H1 (cell line): ENCODE results near the gene PDYN. TPM values are rescaled to one million over a fixed set of nuclear protein-coding genes. Genes with fewer than 3 reads are reported as not detected.
A peak's percentile ranks its signal among the peaks of the same experiment; 100 is the strongest.

Experiments
- CTCF ChIA-PET: fragments of 300-600 bp; sonication (Branson Sonifier 250); formaldehyde crosslinking; loops from one replicate; lab custom pipeline; 2021; ENCODE audit not compliant: partially characterized antibody; lab: Charles Lee
- POLR2A ChIA-PET: fragments of 300-600 bp; sonication (Branson Sonifier 250); formaldehyde crosslinking; loops from one replicate; lab custom pipeline; 2021; ENCODE audit warnings: inconsistent platforms; ENCODE audit not compliant: partially characterized antibody; lab: Charles Lee
- DNase-seq, 2 experiments: peaks; one replicate each; pipeline versions ENCODE4 v3.0.0 to v3.0.0-alpha.2; 2010 to 2022; ENCODE audit warnings: low spot score in 2 of 2, low read depth in 1 of 2, mixed read lengths in 1 of 2
- FAIRE-seq: peaks from 2 replicates; lab custom pipeline; 2011; peaks lifted over from hg19 to GRCh38; lab: Jason Lieb, UNC
- H2AFZ ChIP-seq: 2 replicates; pipeline ENCODE4 v1.8.1; 2012; ENCODE audit warnings: low read length, inconsistent platforms
- H2AK5ac ChIP-seq: 2 replicates; pipeline ENCODE4 v1.6.1; 2013; ENCODE audit warnings: low read depth, low read length
- H2BK120ac ChIP-seq: replicated peaks from 2 replicates; pipeline ENCODE3; 2013; ENCODE audit warnings: low read depth, low read length, inconsistent platforms
- H2BK12ac ChIP-seq: 2 replicates; pipeline ENCODE4 v1.6.1; 2013; ENCODE audit warnings: low read depth, low read length
- H2BK15ac ChIP-seq: 2 replicates; pipeline ENCODE4 v1.6.1; 2013; ENCODE audit warnings: low read length
- H2BK20ac ChIP-seq: 2 replicates; pipeline ENCODE4 v1.6.1; 2013; ENCODE audit warnings: low read length
- H2BK5ac ChIP-seq: 2 replicates; pipeline ENCODE4 v1.6.1; 2013; ENCODE audit warnings: low read depth, low read length
- H3K14ac ChIP-seq: 2 replicates; pipeline ENCODE4 v1.6.1; 2013; ENCODE audit warnings: inconsistent platforms; ENCODE audit not compliant: insufficient read length
- H3K18ac ChIP-seq: 2 replicates; pipeline ENCODE4 v1.6.1; 2013; ENCODE audit warnings: low read length; ENCODE audit errors: extremely low read depth
- H3K23ac ChIP-seq: 2 replicates; pipeline ENCODE4 v1.6.1; 2013; ENCODE audit warnings: inconsistent platforms; ENCODE audit not compliant: insufficient read length
- H3K23me2 ChIP-seq: 2 replicates; pipeline ENCODE4 v1.6.1; 2013; ENCODE audit warnings: low read depth, low read length
- H3K27ac ChIP-seq: 2 replicates; pipeline ENCODE4 v1.6.1; 2011; ENCODE audit warnings: low read depth, low read length, inconsistent platforms
- H3K27me3 ChIP-seq, 4 experiments: replicated peaks in 1 of 4; 1 replicate in 1 of 4; 2 replicates in 3 of 4; pipeline versions ENCODE4 v1.6.1 to v1.8.1; 2011 to 2013; ENCODE audit warnings: low read length in 3 of 4, mild to moderate bottlenecking in 3 of 4, inconsistent platforms in 2 of 4, mixed read lengths in 2 of 4, moderate library complexity in 1 of 4; ENCODE audit not compliant: control insufficient read depth in 3 of 4, insufficient read depth in 3 of 4; ENCODE audit errors: extremely low read depth in 1 of 4
- H3K36me3 ChIP-seq, 4 experiments: 2 replicates each; pipeline versions ENCODE4 v1.6.1 to v1.8.1; 2011 to 2013; ENCODE audit warnings: mild to moderate bottlenecking in 4 of 4, low read length in 3 of 4, moderate library complexity in 2 of 4, control low read depth in 1 of 4, inconsistent platforms in 1 of 4; ENCODE audit not compliant: insufficient read depth in 4 of 4, control insufficient read depth in 2 of 4
- H3K4ac ChIP-seq: replicated peaks from 2 replicates; pipeline ENCODE3; 2013; ENCODE audit warnings: low read length, low read depth, mixed read lengths, inconsistent platforms; ENCODE audit not compliant: insufficient read length
- H3K4me1 ChIP-seq, 4 experiments: replicated peaks in 1 of 4; 1 replicate in 1 of 4; 2 replicates in 3 of 4; pipeline versions ENCODE4 v1.6.1 to v1.8.1; 2011 to 2013; ENCODE audit warnings: low read length in 3 of 4, inconsistent platforms in 2 of 4, mixed read lengths in 1 of 4; ENCODE audit not compliant: insufficient read depth in 4 of 4, control insufficient read depth in 3 of 4
- H3K4me2 ChIP-seq, 2 experiments: 2 replicates each; pipeline versions ENCODE4 v1.6.1 to v1.8.1; 2011 to 2013; ENCODE audit warnings: low read depth in 2 of 2, low read length in 2 of 2, control low read depth in 1 of 2, inconsistent platforms in 1 of 2, mild to moderate bottlenecking in 1 of 2; ENCODE audit not compliant: insufficient read depth in 1 of 2
- H3K4me3 ChIP-seq, 4 experiments: fragments of 200-600, 300-600 bp in 1 of 4; sonication (generic), shearing (Covaris generic), sonication (Bioruptor Twin) in 1 of 4; 2 replicates each; pipeline versions ENCODE4 v1.5.1 to v1.8.1; 2011 to 2016; ENCODE audit warnings: low read length in 4 of 4, low read depth in 3 of 4, control low read depth in 2 of 4, inconsistent platforms in 2 of 4, mild to moderate bottlenecking in 2 of 4, mixed read lengths in 1 of 4, moderate library complexity in 1 of 4; ENCODE audit not compliant: insufficient read depth in 2 of 4; ENCODE audit errors: extremely low read depth in 1 of 4
- H3K56ac ChIP-seq: replicated peaks from 2 replicates; pipeline ENCODE3; 2013; ENCODE audit warnings: low read depth, mild to moderate bottlenecking, mixed read lengths, low read length, inconsistent platforms; ENCODE audit not compliant: insufficient read length
- H3K79me1 ChIP-seq: 2 replicates; pipeline ENCODE4 v1.6.1; 2013; ENCODE audit warnings: low read depth, low read length, control low read depth
- H3K79me2 ChIP-seq, 2 experiments: 2 replicates each; pipeline versions ENCODE4 v1.6.1 to v1.8.1; 2012 to 2013; ENCODE audit warnings: low read length in 2 of 2, mild to moderate bottlenecking in 2 of 2, inconsistent platforms in 1 of 2; ENCODE audit not compliant: insufficient read depth in 2 of 2, control insufficient read depth in 1 of 2
- H3K9ac ChIP-seq, 4 experiments: replicated peaks in 1 of 4; 1 replicate in 1 of 4; 2 replicates in 3 of 4; pipeline versions ENCODE4 v1.6.1 to v1.8.1; 2011 to 2013; ENCODE audit warnings: low read depth in 3 of 4, low read length in 3 of 4, control low read depth in 2 of 4, mild to moderate bottlenecking in 2 of 4, moderate library complexity in 2 of 4, inconsistent platforms in 1 of 4; ENCODE audit errors: extremely low read depth in 1 of 4
- H3K9me3 ChIP-seq, 2 experiments: 2 replicates each; pipeline versions ENCODE4 v1.6.1 to v1.8.1; 2012 to 2013; ENCODE audit warnings: mild to moderate bottlenecking in 2 of 2, moderate library complexity in 2 of 2, control low read depth in 1 of 2, inconsistent platforms in 1 of 2, low read depth in 1 of 2, low read length in 1 of 2, mixed read lengths in 1 of 2; ENCODE audit not compliant: insufficient read depth in 2 of 2
- H4K20me1 ChIP-seq, 2 experiments: replicated peaks in 1 of 2; 2 replicates each; pipeline versions ENCODE3 to v1.8.1; 2011 to 2013; ENCODE audit warnings: inconsistent platforms in 2 of 2, low read length in 2 of 2, mild to moderate bottlenecking in 1 of 2; ENCODE audit not compliant: insufficient read depth in 2 of 2, control insufficient read depth in 1 of 2
- H4K5ac ChIP-seq: 2 replicates; pipeline ENCODE4 v1.6.1; 2013; ENCODE audit warnings: low read length, low read depth, mixed read lengths, inconsistent platforms; ENCODE audit not compliant: insufficient read length
- H4K8ac ChIP-seq: 2 replicates; pipeline ENCODE4 v1.8.0; 2013; ENCODE audit warnings: mild to moderate bottlenecking, moderate library complexity, low read length, inconsistent platforms; ENCODE audit not compliant: insufficient read depth; ENCODE audit errors: extremely low read depth
- H4K91ac ChIP-seq: replicated peaks from 2 replicates; pipeline ENCODE3; 2013; ENCODE audit warnings: low read length, mixed read lengths, inconsistent platforms; ENCODE audit not compliant: insufficient read length
- CBX8 ChIP-seq: fragments of 300-800, 300-1000 bp; sonication (generic); IDR thresholded peaks from 2 replicates; pipeline ENCODE4 v1.7.1; 2016; ENCODE audit warnings: low read depth, low read length, borderline replicate concordance
- EZH2 ChIP-seq: fragments of 200-600 bp; sonication (generic); IDR thresholded peaks from 2 replicates; pipeline ENCODE4 v1.7.1; 2012; ENCODE audit warnings: low read depth, mild to moderate bottlenecking, moderate library complexity, low read length, inconsistent platforms; ENCODE audit not compliant: severe bottlenecking
- KDM1A ChIP-seq: fragments of 200-600, 300-600 bp; sonication (generic); IDR thresholded peaks from 2 replicates; pipeline ENCODE4 v1.7.1; 2016; ENCODE audit warnings: mild to moderate bottlenecking, low read length, borderline replicate concordance
- KDM4A ChIP-seq: IDR thresholded peaks from one replicate; pipeline ENCODE4 v1.7.1; 2012; ENCODE audit warnings: low read depth, mild to moderate bottlenecking, moderate library complexity, low read length, inconsistent platforms; ENCODE audit not compliant: severe bottlenecking
- POU5F1 ChIP-seq: IDR thresholded peaks from 2 replicates; pipeline ENCODE4 v1.6.1; 2011; ENCODE audit warnings: low read depth, mild to moderate bottlenecking, low read length, moderate library complexity
- RBBP5 ChIP-seq: IDR thresholded peaks from 2 replicates; pipeline ENCODE4 v1.7.1; 2012; ENCODE audit warnings: low read depth, mild to moderate bottlenecking, inconsistent platforms, low read length, moderate library complexity, borderline replicate concordance
- SIX5 ChIP-seq: IDR thresholded peaks from 2 replicates; pipeline ENCODE4 v1.6.1; 2011; ENCODE audit warnings: mild to moderate bottlenecking, low read depth, low read length
- TBP ChIP-seq: IDR thresholded peaks from 2 replicates; pipeline ENCODE4 v1.6.1; 2011; ENCODE audit warnings: low read depth, low read length, improper control_type of control experiment
- USF2 ChIP-seq: IDR thresholded peaks from 2 replicates; pipeline ENCODE4 v1.6.1; 2011; ENCODE audit warnings: low read length, improper control_type of control experiment
- WGBS, 2 experiments: shearing (Covaris generic) in 1 of 2; methylation state at CpG; one replicate each; pipeline versions ENCODE4 v1.1.6 to v1.1.7; 2013 to 2015; ENCODE audit warnings: low lambda C conversion rate in 2 of 2, mixed read lengths in 2 of 2, inconsistent platforms in 1 of 2, low coverage in 1 of 2, missing lambda C conversion rate in 1 of 2; ENCODE audit not compliant: insufficient replicate concordance in 2 of 2, insufficient coverage in 1 of 2, insufficient read length in 1 of 2; ENCODE audit errors: extremely low coverage in 1 of 2, missing lambda C conversion rate in 1 of 2; 5-methylcytosine and 5-hydroxymethylcytosine counted together
- polyA plus RNA-seq, 7 experiments: library from polyadenylated mRNA; depleted of rRNA in 3 of 7; stranded (reverse) in 5 of 7; unstranded in 2 of 7; fragments of >200 nt in 5 of 7; fragments of 200-250 nt in 2 of 7; gene quantifications; 1 replicate in 5 of 7; 2 replicates in 1 of 7; 4 replicates in 1 of 7; pipeline versions ENCODE4 v1.2.1 to v1.2.3, GENCODE V29; 2011 to 2013; ENCODE audit warnings: missing spikeins in 2 of 7, mixed read lengths in 2 of 7
- total RNA-seq: library from RNA; stranded (reverse); fragmentation: NEBNext Ultra II Directional; extraction: Animal tissue kit (Norgen Biotek cat#: 25700); gene quantifications from 2 replicates; pipeline ENCODE4 v1.2.1, GENCODE V29; 2021
- TF ChIP-seq, protein P1 (sequence below): IDR thresholded peaks from 2 replicates; pipeline ENCODE4 v1.6.1; 2012; ENCODE audit warnings: inconsistent platforms
- TF ChIP-seq, protein P2 (sequence below): IDR thresholded peaks from 2 replicates; pipeline ENCODE4 v1.6.1; 2011; ENCODE audit warnings: low read depth, mild to moderate bottlenecking, low read length; ENCODE audit not compliant: insufficient read depth

PDYN gene
- total and polyA plus RNA-seq, 2 of the 8 experiments (the other 6 are each of a cell fraction or from before 2014, with no cell fraction given) = 0.54 to 0.60 TPM

DNA sequence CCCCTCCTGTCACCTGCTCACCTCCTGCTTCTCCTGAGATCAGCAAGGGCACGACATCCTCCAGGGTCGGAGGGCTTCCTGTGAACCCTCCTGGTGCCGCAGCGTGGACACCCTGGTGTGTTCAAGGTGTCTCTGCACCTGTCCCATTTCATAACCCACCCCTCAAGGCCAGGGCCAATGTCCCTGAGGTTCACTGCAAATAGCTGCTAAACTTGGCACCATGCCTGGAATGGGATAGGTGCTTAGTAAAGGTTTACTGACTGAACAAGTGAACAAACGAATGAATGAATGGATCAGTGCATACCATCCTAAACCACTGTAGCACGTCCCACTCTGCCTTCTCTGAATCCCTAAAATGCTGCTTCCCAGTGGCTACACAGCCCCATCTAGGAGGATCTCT lies 63.7 kb downstream of the PDYN start:
- H2AFZ ChIP-seq = no peak overlapping the region
- H4K20me1 ChIP-seq = no peaks in the 10 kb centered on the region
- H3K79me2 ChIP-seq = no peaks in the 10 kb centered on the region
- no peaks in the 10 kb centered on the region for H3K79me1 ChIP-seq
- FAIRE-seq (no peak), DNase-seq (no peak)
- H3K4ac ChIP-seq = no peak overlapping the region
- H2BK120ac ChIP-seq = no peak overlapping the region
- H4K5ac ChIP-seq = no peak overlapping the region
- POLR2A ChIA-PET = interaction anchor here (0.8 to 1.0 kb wide), 2 partner anchors 12 to 32 kb away, joined by 3 read pairs; no protein-coding TSS in a partner anchor
- peaks cover 0 to 6% (median 2%) of the 10 kb centered on the region in 4 experiments; a peak in 5 of 7 replicates for H3K4me1 ChIP-seq
- WGBS, 2 experiments = 97% methylated on average over 6 of the region's 6 CpGs; no CpG with 5 or more reads in 1 of the 2 experiments
- TF ChIP-seq KDM1A = no peak
- TF ChIP-seq KDM4A = no peak
- no peak for TF ChIP-seq TBP
- TF ChIP-seq POU5F1 = no peak
- no peak for TF ChIP-seq EZH2
- TF ChIP-seq USF2 = no peak
- TF ChIP-seq, protein P1, sequence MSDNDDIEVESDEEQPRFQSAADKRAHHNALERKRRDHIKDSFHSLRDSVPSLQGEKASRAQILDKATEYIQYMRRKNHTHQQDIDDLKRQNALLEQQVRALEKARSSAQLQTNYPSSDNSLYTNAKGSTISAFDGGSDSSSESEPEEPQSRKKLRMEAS = no peak
- no peak for TF ChIP-seq CBX8
- TF ChIP-seq, protein P2, sequence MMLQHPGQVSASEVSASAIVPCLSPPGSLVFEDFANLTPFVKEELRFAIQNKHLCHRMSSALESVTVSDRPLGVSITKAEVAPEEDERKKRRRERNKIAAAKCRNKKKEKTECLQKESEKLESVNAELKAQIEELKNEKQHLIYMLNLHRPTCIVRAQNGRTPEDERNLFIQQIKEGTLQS = no peak
- no peak for TF ChIP-seq SIX5
- no peak for TF ChIP-seq RBBP5
- H3K9ac ChIP-seq = no peak overlapping the region
- no peak overlapping the region for H2BK20ac ChIP-seq
- H3K27ac ChIP-seq = no peak overlapping the region
- no peak overlapping the region for H3K14ac ChIP-seq
- H2BK5ac ChIP-seq = 0 out of 2 replicates have a peak overlapping the region, but pooled peaks have one; percentile 28
- no peak overlapping the region; a peak in 1 of 8 replicates for H3K4me3 ChIP-seq
- CTCF ChIA-PET = no interaction called here
- H3K23me2 ChIP-seq = no peaks in the 10 kb centered on the region
- no peak overlapping the region for H3K23ac ChIP-seq
- H3K18ac ChIP-seq = no peak overlapping the region
- H3K27me3 ChIP-seq = no peaks in the 10 kb centered on the region
- no peaks in the 10 kb centered on the region for H3K9me3 ChIP-seq
- H3K56ac ChIP-seq = no peak overlapping the region
- H2BK12ac ChIP-seq = 0 out of 2 replicates have a peak overlapping the region, but pooled peaks have one; percentile 4
- H3K4me2 ChIP-seq = no peak overlapping the region
- no peaks in the 10 kb centered on the region for H3K36me3 ChIP-seq
- no peak overlapping the region; the same call in 1 of the 2 replicates for H2AK5ac ChIP-seq
- H4K91ac ChIP-seq = no peak overlapping the region
- H2BK15ac ChIP-seq = no peak overlapping the region
- no peak overlapping the region for H4K8ac ChIP-seq
